B cell (primary cell): ENCODE data around the gene MBTD1. TPM values are rescaled to one million over a fixed set of nuclear protein-coding genes. Genes with fewer than 3 reads are reported as not detected.

Experiments used
- ATAC-seq: fragments of 200-7000 bp; cut with Tn5 transposase; one replicate; pipeline ENCODE4 v1.10.0; 2021; ENCODE audit warnings: low read depth, mild to moderate bottlenecking, moderate number of reproducible peaks, moderate library complexity
- CTCF ChIA-PET: fragments of 350-600 bp; sonication (Branson Sonifier 250); formaldehyde crosslinking; loops from one replicate; lab custom pipeline; 2021; ENCODE audit warnings: antibody characterized with exemption, inconsistent platforms; lab: Charles Lee
- POLR2A ChIA-PET: fragments of 350-600 bp; sonication (Branson Sonifier 250); formaldehyde crosslinking; loops from one replicate; lab custom pipeline; 2021; ENCODE audit warnings: antibody characterized with exemption; lab: Charles Lee
- DNase-seq: peaks from one replicate; pipeline ENCODE4 v3.0.0; 2013
- H2AFZ ChIP-seq: 2 replicates; pipeline ENCODE4 v1.6.1; 2012; ENCODE audit warnings: mild to moderate bottlenecking, low read depth, low read length; ENCODE audit not compliant: insufficient read depth, poor library complexity, severe bottlenecking
- H3K27ac ChIP-seq, 2 donors: 1 replicate in 1 of 2; 2 replicates in 1 of 2; pipeline ENCODE4 v1.5.1; 2012 to 2013; ENCODE audit warnings: low read length in 2 of 2, mild to moderate bottlenecking in 2 of 2, moderate library complexity in 1 of 2
- H3K27me3 ChIP-seq, 4 experiments: fragments of 200-600 bp in 1 of 4; sonication (generic) in 1 of 4; replicated peaks in 1 of 4; 1 replicate in 2 of 4; 2 replicates in 2 of 4; pipeline versions ENCODE4 v1.6.1 to v1.7.0; 2013 to 2016; ENCODE audit warnings: low read length in 3 of 4, mild to moderate bottlenecking in 2 of 4, mixed read lengths in 1 of 4, moderate library complexity in 1 of 4; ENCODE audit not compliant: insufficient read depth in 4 of 4, control insufficient read depth in 3 of 4; ENCODE audit errors: control extremely low read depth in 1 of 4
- H3K36me3 ChIP-seq, 2 experiments: replicated peaks in 1 of 2; 1 replicate in 1 of 2; 2 replicates in 1 of 2; pipeline versions ENCODE4 v1.6.1 to v1.7.1; 2013; ENCODE audit warnings: low read length in 1 of 2; ENCODE audit not compliant: insufficient read depth in 2 of 2, control insufficient read depth in 1 of 2; ENCODE audit errors: control extremely low read depth in 1 of 2, extremely low read depth in 1 of 2
- H3K4me1 ChIP-seq, 2 donors: fragments of 200-600 bp in 1 of 2; sonication (generic) in 1 of 2; 1 replicate in 1 of 2; 2 replicates in 1 of 2; pipeline versions ENCODE4 v1.5.1 to v1.6.1; 2013 to 2017; ENCODE audit warnings: low read length in 2 of 2; ENCODE audit not compliant: control insufficient read depth in 2 of 2, insufficient read depth in 2 of 2
- H3K4me2 ChIP-seq: replicated peaks from 2 replicates; pipeline ENCODE3; 2012; ENCODE audit warnings: mild to moderate bottlenecking, low read depth, low read length; ENCODE audit not compliant: poor library complexity, severe bottlenecking
- H3K4me3 ChIP-seq, 5 experiments: fragments of 200-600 bp in 1 of 5; sonication (generic) in 1 of 5; 1 replicate in 3 of 5; 2 replicates in 2 of 5; pipeline versions ENCODE4 v1.5.1 to v1.7.0; 2011 to 2016; ENCODE audit warnings: low read length in 4 of 5, mild to moderate bottlenecking in 4 of 5, low read depth in 2 of 5, control low read depth in 1 of 5, moderate library complexity in 1 of 5; ENCODE audit not compliant: insufficient read depth in 1 of 5; ENCODE audit errors: control extremely low read depth in 1 of 5, extremely low read depth in 1 of 5
- H3K79me2 ChIP-seq: fragments of 200-600 bp; sonication (generic); one replicate; pipeline ENCODE4 v1.6.0; 2016; ENCODE audit warnings: low read length; ENCODE audit not compliant: control insufficient read depth, insufficient read depth
- H3K9ac ChIP-seq: fragments of 200-600 bp; sonication (generic); 2 replicates; pipeline ENCODE4 v1.6.1; 2017; ENCODE audit warnings: mild to moderate bottlenecking, low read length, moderate library complexity
- H3K9me3 ChIP-seq, 3 donors: one replicate each; pipeline versions ENCODE4 v1.6.1 to v1.7.1; 2013; ENCODE audit warnings: low read length in 2 of 3; ENCODE audit not compliant: control insufficient read depth in 2 of 3, insufficient read depth in 1 of 3; ENCODE audit errors: control extremely low read depth in 1 of 3
- H4K20me1 ChIP-seq: 2 replicates; pipeline ENCODE4 v1.6.0; 2012; ENCODE audit warnings: mild to moderate bottlenecking, low read length; ENCODE audit not compliant: insufficient read depth, control insufficient read depth, poor library complexity, severe bottlenecking
- H3K27ac Mint-ChIP-seq: one replicate; pipeline ENCODE4 v1.8.0; 2021; ENCODE audit warnings: mixed read lengths
- H3K27me3 Mint-ChIP-seq: one replicate; pipeline ENCODE4 v1.8.0; 2021; ENCODE audit warnings: mixed read lengths
- H3K4me1 Mint-ChIP-seq: one replicate; pipeline ENCODE4 v1.8.0; 2021; ENCODE audit warnings: mixed read lengths
- H3K4me3 Mint-ChIP-seq: one replicate; pipeline ENCODE4 v1.8.0; 2021; ENCODE audit warnings: mixed read lengths
- H3K9me3 Mint-ChIP-seq: one replicate; pipeline ENCODE4 v1.8.0; 2022; ENCODE audit warnings: mixed read lengths; ENCODE audit not compliant: insufficient read depth
- EZH2 ChIP-seq: IDR thresholded peaks from 2 replicates; pipeline ENCODE4 v1.6.1; 2012; ENCODE audit warnings: borderline replicate concordance, low read depth, mild to moderate bottlenecking, moderate library complexity, low read length; ENCODE audit not compliant: insufficient read depth, poor library complexity, severe bottlenecking
- WGBS: methylation state at CpG from one replicate; pipeline ENCODE4 v1.1.5; 2013; ENCODE audit warnings: missing lambda C conversion rate; ENCODE audit not compliant: insufficient coverage; 5-methylcytosine and 5-hydroxymethylcytosine counted together
- intact Hi-C: fragments of 100-400 bp; cut with micrococcal nuclease; formaldehyde crosslinking; loops from one replicate; pipeline ENCODE4 v1.10.0; 2022
- polyA plus RNA-seq: library from polyadenylated mRNA; depleted of rRNA; stranded (reverse); fragments of >200 nt; gene quantifications from 2 replicates; pipeline ENCODE4 v1.2.3, GENCODE V29; 2012
- total RNA-seq, 2 donors: library from RNA; stranded (reverse); fragments of 120-200 nt in 1 of 2; gene quantifications; 1 replicate in 1 of 2; 2 replicates in 1 of 2; pipeline versions ENCODE4 v1.2.3 to v1.2.4, GENCODE V29; 2013 to 2022
- TF ChIP-seq, protein P1 (sequence below): fragments of 200-600 bp; IDR thresholded peaks from one replicate; pipeline ENCODE4 v1.8.0; 2022; ENCODE audit warnings: antibody characterized with exemption, mild to moderate bottlenecking

Gene MBTD1
- total and polyA plus RNA-seq, 2 donors (not counting 1 experiment from before 2014, with no cell fraction given), result 9.6 to 39.7 TPM

- peaks cover 55% of the 10 kb centered on the region for H3K4me1 Mint-ChIP-seq
- POLR2A ChIA-PET, result no interaction called here
Measured at GRCh38 chr17:51257150-51258081, 2.4 kb downstream of the MBTD1 start.

More at GRCh38 chr17:51257150-51258081, 2.4 kb downstream of the MBTD1 start:
- Histone ChIP-seq H3K79me2 (peaks cover 91% of the 10 kb centered on the region), H3K27ac (no peak overlapping the region), H3K27me3 (no peaks in the 10 kb centered on the region), H3K36me3 (peaks cover 0 to 23% of the 10 kb centered on the region in 2 experiments), H3K4me1 (peaks cover 26 to 29% of the 10 kb centered on the region in 2 donors), H3K4me2 (peak overlapping the region; percentile 89), H4K20me1 (peaks cover 84% of the 10 kb centered on the region), H3K9ac (no peak overlapping the region), H2AFZ (no peak overlapping the region), H3K9me3 (no peaks in the 10 kb centered on the region), H3K4me3 (no peak overlapping the region)
- DNase-seq, result no peak
- WGBS, result no CpG with 5 or more reads among the region's 3 CpGs
- Mint-ChIP-seq H3K27me3 (no peaks in the 10 kb centered on the region), H3K9me3 (no peaks in the 10 kb centered on the region), H3K4me3 (peak overlapping the region; percentile 21), H3K27ac (no peak overlapping the region)
- no peak for ATAC-seq
- intact Hi-C loops, result no loop called here
- no peak for TF ChIP-seq EZH2
- TF ChIP-seq, protein P1, sequence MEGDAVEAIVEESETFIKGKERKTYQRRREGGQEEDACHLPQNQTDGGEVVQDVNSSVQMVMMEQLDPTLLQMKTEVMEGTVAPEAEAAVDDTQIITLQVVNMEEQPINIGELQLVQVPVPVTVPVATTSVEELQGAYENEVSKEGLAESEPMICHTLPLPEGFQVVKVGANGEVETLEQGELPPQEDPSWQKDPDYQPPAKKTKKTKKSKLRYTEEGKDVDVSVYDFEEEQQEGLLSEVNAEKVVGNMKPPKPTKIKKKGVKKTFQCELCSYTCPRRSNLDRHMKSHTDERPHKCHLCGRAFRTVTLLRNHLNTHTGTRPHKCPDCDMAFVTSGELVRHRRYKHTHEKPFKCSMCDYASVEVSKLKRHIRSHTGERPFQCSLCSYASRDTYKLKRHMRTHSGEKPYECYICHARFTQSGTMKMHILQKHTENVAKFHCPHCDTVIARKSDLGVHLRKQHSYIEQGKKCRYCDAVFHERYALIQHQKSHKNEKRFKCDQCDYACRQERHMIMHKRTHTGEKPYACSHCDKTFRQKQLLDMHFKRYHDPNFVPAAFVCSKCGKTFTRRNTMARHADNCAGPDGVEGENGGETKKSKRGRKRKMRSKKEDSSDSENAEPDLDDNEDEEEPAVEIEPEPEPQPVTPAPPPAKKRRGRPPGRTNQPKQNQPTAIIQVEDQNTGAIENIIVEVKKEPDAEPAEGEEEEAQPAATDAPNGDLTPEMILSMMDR, result no peak
- CTCF ChIA-PET, result interaction anchor here (0.9 to 1.6 kb wide), 2 partner anchors 12 to 27 kb away, joined by 3 to 4 read pairs; no protein-coding TSS in a partner anchor
